K562 (cell line): ENCODE results near the gene PLPPR1. TPM values are rescaled to one million over a fixed set of nuclear protein-coding genes. Genes with fewer than 3 reads are reported as not detected.

Experiments used
- BRD9 ChIP-seq: fragments of 450-650 bp; IDR thresholded peaks from 2 replicates; pipeline ENCODE4 v1.6.1; 2018; ENCODE audit warnings: low read depth; ENCODE audit not compliant: partially characterized antibody
- CLOCK ChIP-seq: fragments of 250-450 bp; sonication (Bioruptor Pico); IDR thresholded peaks from 2 replicates; pipeline ENCODE4 v1.4.0; 2020; ENCODE audit warnings: mild to moderate bottlenecking, moderate library complexity, borderline replicate concordance
- ESRRA ChIP-seq: fragments of 450-650 bp; IDR thresholded peaks from 2 replicates; pipeline ENCODE4 v1.6.1; 2014; ENCODE audit warnings: low read depth, mild to moderate bottlenecking, moderate library complexity, borderline replicate concordance
- ETV5 ChIP-seq: sonication (generic); formaldehyde crosslinking; IDR thresholded peaks from 2 replicates; pipeline ENCODE4 v1.4.0; 2020; ENCODE audit warnings: low read depth, mild to moderate bottlenecking, missing genetic modification reagents
- HNRNPL ChIP-seq: fragments of 200-400 bp; formaldehyde crosslinking; IDR thresholded peaks from 2 replicates; pipeline ENCODE4 v1.6.1; 2017; ENCODE audit warnings: low read depth, mild to moderate bottlenecking, low read length
- PATZ1 ChIP-seq: fragments of 250-450 bp; sonication (Bioruptor Pico); IDR thresholded peaks from 2 replicates; pipeline ENCODE4 v1.5.0; 2020; ENCODE audit warnings: mild to moderate bottlenecking, borderline replicate concordance
- TEAD2 ChIP-seq: fragments of 450-650 bp; IDR thresholded peaks from 2 replicates; pipeline ENCODE4 v1.6.1; 2016; ENCODE audit warnings: missing genetic modification characterization, control low read depth, missing compliant biosample characterization
- ZBTB40 ChIP-seq, 2 experiments: fragments of 450-650 bp in 1 of 2; sonication (generic) in 1 of 2; formaldehyde crosslinking in 1 of 2; IDR thresholded peaks; 2 replicates each; pipeline versions ENCODE4 v1.7.1 to v1.9.0; 2016 to 2022; ENCODE audit warnings: inconsistent platforms in 1 of 2, mild to moderate bottlenecking in 1 of 2, missing genetic modification reagents in 1 of 2
- ZNF644 ChIP-seq: fragments of 200-800 bp; sonication (Bioruptor generic); IDR thresholded peaks from 2 replicates; pipeline ENCODE4 v1.6.1; 2016; ENCODE audit warnings: low read depth, missing genetic modification characterization, missing compliant biosample characterization
- polyA plus RNA-seq, 8 experiments: library from polyadenylated mRNA; depleted of rRNA in 4 of 8; stranded (reverse) in 5 of 8; unstranded in 3 of 8; fragments of >200 nt; fragmentation: Nextera tagmentation in 2 of 8; fragmentation: Illumina TruSeq in 1 of 8; extraction: Ambion mirVana in 2 of 8; extraction: Trizol in 1 of 8; gene quantifications; 2 replicates each; pipeline versions ENCODE4 v1.2.1 to v1.2.3, GENCODE V29; 2011 to 2014; ENCODE audit warnings: inconsistent platforms in 1 of 8, missing spikeins in 1 of 8
- total RNA-seq, 7 experiments: library from RNA; depleted of rRNA in 6 of 7; stranded (reverse); fragments of >200 nt in 6 of 7; fragmentation: Illumina TruSeq in 2 of 7; extraction: Trizol in 2 of 7; gene quantifications; 2 replicates each; pipeline versions ENCODE4 v1.2.1 to v1.2.3, GENCODE V29; 2011 to 2021; ENCODE audit warnings: low replicate concordance in 1 of 7

Gene PLPPR1
- total and polyA plus RNA-seq, 9 of the 15 experiments (the other 6 are each of a cell fraction or from before 2014, with no cell fraction given) = not detected

GRCh38 chr9:101197026-101197425 is 168.5 kb downstream of the PLPPR1 start (continued):
- TF ChIP-seq TEAD2 (no peak), ESRRA (no peak), ZBTB40 (IDR thresholded peaks at IDR 0.05) (no peak), ZBTB40 (CRISPR knock-in tag; IDR thresholded peaks at IDR 0.05) (no peak), ETV5 (no peak), BRD9 (no peak), CLOCK (CRISPR knock-in tag) (no peak), HNRNPL (no peak), ZNF644 (no peak), PATZ1 (CRISPR knock-in tag) (no peak)
